GM19238 (cell line): Measurements from ENCODE around the gene GGTLC2.
"Not testable (repeated sequence)": the region's sequence is repeated elsewhere in the genome, so short reads cannot be mapped to it uniquely, and the experiment has no call there.

Experiments used
- DNase-seq: peaks from one replicate; pipeline ENCODE4 v3.0.0; 2011; ENCODE audit warnings: low spot score; ENCODE audit not compliant: insufficient read length

Gene GGTLC2

GRCh38 chr22:22636260-22636659 is 8.2 kb upstream of the GGTLC2 start:
- not testable (repeated sequence) for DNase-seq

GRCh38 chr22:22638313-22638712 is 6.1 kb upstream of the GGTLC2 start:
- DNase-seq = not testable (repeated sequence)

- DNase-seq = not testable (repeated sequence)
Observed at GRCh38 chr22:22642255-22642654, 2.2 kb upstream of the GGTLC2 start.

- DNase-seq = not testable (repeated sequence)
Observed at GRCh38 chr22:22645969-22646368, 1.6 kb downstream of the GGTLC2 start.

DNA sequence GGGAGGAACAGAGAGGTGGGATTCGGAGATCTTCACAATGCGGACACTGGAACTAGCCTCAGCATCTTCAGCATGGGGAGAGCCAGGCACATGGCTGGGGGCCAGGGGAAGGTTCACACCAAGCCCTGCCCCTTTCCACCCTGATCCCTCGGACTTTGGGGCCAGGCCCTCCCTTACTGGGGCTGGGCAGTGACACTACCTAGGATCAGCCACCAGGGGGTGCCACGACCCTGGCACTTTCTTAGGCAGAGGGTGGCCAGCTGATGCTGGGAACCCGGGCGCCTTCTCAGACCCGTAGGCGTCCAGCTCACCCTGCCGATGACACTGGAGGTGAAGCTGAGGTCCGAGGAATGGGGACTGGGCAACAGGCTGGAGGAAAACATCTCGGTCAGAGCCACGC is 3.5 kb downstream of the GGTLC2 start:
- not testable (repeated sequence) for DNase-seq

DNA sequence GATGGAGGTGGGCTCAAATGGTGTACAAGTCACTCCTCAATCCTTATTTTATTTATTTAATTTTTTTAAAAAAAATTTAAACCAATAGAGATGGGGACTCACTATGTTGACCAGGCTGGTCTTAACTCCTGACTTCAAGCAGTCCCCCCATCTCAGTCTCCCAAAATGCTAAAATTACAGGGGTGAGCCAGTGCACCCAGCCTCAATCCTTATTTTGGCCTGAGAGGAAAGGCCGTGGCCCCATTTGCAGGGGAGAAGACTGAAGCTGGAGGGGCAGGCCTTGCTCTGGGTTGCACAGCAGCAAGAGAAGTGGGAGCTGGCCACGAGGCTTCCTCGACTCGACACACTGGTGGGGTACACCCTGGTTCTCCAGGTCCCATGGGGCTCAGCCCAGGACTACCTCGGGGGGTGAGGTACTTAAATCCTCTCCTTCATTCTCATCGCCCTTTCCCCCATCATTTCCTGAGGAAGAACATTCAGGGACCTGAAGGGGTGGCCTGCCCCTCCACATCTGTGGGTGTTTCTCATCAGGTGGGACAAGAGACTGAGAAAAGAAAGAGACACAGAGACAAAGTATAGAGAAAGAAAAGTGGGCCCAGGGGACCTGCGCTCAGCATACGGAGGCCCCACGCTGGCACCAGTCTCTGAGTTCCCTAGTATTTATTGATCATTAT is 4.6 kb downstream of the GGTLC2 start:
- DNase-seq = not testable (repeated sequence)

DNA sequence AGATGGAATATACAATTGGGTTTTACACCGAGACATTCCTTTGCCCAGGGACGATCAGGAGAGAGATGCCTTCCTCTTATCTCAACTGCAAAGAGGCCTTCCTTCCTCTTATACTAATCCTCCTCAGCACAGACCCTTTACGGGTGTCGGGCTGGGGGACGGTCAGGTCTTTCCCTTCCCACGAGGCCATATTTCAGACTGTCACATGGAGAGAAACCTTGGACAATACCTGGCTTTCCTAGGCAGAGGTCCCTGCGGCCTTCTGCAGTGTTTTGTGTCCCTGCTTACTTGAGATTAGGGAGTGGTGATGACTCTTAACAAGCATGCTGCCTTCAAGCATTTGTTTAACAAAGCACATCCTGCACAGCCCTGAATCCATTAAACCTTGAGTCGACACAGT is 5.3 kb downstream of the GGTLC2 start:
- not testable (repeated sequence) for DNase-seq

DNA sequence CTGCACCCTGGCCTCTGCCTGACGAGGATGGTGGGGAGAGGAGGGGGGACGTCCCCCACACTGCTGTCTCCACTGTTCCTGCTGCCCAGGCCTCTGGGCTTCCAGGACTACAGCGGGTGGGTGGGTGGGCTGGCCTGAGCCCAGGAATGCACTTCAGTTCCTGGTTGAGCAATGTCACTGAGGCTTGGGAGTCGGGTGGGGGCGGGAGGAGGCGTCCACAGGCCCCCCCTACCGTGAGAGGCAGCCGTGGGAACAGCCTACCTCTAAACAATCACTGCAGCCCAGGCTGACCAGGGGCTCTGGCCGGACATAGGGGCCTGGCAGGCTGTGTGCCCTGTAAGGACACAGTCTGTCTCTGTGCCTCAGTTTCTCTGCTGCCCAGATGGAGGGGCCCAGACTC is 6.0 kb downstream of the GGTLC2 start:
- not testable (repeated sequence) for DNase-seq

DNA sequence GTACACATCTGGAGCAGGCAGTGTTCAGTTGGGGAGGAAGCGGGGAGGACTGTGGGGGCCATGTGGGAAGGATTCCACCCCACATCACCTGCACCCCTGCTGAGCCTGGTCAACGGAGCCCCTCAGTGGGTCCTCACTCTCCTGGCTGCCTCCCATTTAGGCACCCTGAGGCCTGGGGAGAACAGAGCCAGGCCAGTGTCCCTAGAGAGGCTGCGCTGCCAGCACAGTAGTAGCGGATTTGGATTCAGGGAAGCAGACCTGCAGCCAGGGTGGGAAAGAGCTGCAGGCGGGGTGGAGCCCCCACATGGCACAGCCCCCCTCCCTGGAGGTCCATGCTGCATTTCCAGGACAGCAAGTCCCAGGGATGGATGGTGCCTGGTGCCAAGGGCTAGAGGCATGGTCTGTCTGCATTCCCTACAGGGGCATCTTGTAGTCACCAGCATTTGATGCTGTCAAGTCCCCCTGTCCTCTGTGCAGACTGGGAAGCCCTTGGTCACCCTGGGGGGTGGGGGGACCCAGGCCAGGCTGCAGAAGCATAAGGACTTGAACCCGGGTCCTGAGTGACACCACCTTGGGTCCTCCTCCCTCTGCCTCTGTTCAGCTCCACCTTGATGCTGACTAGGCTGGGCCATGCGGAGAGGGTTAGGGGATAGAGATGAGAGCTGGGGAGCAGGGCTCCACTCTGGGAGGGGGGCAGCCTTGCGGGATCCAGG is 6.5 kb downstream of the GGTLC2 start:
- not testable (repeated sequence) for DNase-seq

DNA sequence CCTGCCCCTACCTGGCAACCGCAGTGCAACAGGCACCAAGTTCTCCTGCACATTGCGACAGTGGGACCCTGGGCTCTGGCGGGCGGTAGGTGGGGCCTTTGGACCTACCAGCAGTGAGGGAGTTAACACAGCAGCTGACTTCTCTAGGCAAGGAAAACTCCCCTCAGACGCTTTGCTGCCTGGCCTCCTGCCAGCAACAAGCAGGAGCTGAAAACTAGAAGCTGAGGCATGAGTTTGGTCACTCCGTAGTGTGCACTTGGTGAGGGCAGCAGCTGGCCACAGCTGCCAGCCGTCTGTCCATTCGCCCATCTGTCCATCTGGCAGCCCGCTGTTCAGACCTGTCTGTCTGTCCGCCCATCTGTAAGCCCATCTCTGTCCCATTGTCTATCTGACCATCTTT is 7.2 kb downstream of the GGTLC2 start:
- DNase-seq = not testable (repeated sequence)

- DNase-seq = not testable (repeated sequence)
Observed at GRCh38 chr22:22652102-22652501, 7.7 kb downstream of the GGTLC2 start.

DNA sequence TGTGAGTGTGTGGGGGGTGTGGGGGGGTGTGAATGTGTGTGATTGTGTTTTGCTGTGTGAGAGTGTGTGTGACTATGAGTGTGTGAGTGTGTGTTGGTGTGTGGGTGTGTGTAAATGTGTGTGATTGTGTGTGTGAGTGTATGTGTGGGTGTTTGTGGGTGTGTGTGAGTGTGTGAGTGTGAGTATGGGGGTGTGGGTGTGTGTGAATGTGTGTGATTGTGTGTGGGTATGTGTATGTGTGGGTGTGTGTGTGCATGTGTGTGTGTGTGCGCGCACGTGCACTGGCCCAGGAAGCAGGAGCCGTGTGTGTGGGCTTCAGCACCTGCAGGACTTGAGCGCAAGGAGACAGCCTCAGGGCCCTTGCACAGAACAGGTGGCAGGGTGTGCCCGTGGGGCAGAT is 8.2 kb downstream of the GGTLC2 start:
- DNase-seq = not testable (repeated sequence)

GRCh38 chr22:22653677-22654381 is 9.4 kb downstream of the GGTLC2 start:
- DNase-seq = not testable (repeated sequence)

- no peak for DNase-seq
Observed at GRCh38 chr22:22655452-22656290, 11.3 kb downstream of the GGTLC2 start.

GRCh38 chr22:22657712-22658111 is 13.3 kb downstream of the GGTLC2 start:
- no peak for DNase-seq

GRCh38 chr22:22661275-22661674 is 16.9 kb downstream of the GGTLC2 start:
- no peak for DNase-seq

- no peak for DNase-seq
Observed at GRCh38 chr22:22662095-22662494, 17.7 kb downstream of the GGTLC2 start.

DNA sequence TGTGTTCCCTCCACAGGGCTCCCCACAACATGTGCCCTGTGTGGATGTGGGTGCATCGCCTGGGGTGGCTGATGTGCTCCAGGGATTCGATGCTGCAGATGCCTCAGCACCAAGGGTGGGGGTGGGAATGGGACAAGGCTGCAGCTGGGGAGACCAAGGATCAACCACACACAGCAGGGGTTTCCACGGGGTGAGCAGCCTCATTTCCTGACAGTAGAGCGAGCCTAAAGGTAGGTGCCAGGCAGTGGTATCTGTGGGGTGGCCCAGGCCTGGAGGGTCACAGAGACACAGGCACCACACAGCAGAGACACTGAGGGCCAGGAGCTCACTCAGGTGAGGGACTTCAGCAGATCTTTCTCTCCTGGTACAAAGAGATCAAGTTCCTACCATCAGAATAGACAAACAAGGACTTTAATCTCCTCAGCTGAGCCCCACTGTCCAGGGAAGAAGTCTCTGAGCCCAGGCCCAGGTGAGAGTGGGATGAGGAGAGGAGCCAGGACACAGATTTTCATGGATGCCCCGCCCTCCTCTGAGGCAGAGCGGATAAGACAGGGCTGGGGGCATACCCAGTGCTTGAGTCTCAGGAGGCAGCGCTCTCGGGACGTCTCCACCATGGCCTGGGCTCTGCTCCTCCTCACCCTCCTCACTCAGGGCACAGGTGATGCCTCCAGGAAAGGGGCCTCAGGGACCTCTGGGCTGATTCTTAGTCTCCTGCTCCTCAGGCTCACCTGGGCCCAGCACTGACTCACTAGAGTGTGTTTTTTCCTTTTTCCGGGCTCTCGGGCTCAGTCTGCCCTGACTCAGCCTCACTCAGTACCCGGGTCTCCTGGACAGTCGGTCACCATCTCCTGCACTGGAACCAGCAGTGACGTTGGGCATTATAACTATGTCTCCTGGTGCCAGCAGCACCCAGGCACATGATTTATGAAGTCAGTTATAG is 19.7 kb downstream of the GGTLC2 start:
- no peak for DNase-seq

GRCh38 chr22:22666307-22667091 is 22.1 kb downstream of the GGTLC2 start:
- DNase-seq = peak; percentile 27
